ENCODE data around the gene ITCH.
"Not testable (repeated sequence)": the region's sequence is repeated elsewhere in the genome, so short reads cannot be mapped to it uniquely, and the experiment has no call there.

ITCH gene

DNA sequence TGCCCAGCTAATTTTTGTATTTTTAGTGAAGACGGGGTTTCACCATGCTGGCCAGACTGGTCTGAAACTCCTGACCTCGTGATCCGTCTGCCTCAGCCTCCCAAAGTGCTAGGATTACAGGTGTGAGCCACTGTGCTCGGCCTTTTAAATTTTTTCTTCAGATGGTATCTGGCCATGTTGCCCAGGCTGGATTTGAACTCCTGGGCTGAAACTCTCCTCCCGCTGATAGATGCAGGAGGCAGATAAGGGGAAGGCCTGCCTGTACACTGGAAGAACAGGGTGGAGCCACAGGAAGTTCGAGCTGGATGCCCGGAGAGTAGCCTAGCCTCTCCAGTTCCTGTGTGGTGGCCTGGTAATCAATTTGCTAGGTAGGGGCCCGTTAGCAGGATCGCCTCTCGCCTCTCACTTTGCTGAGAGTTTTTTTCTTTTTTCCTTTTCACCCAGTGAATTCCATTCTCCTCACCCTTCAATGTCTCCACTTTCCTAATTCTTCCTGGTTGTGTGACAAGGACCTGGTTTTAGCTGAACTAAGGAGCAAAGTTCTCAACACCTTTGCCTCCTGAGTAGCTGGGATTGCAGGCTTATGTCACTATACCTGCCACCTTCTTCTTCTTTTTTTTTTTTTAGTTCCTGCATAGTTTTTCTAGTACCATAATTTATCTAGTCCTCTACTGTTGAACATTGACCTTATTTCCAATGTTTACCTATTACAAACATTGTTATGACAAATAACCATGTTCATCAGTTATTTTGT, 19.4 kb upstream of the ITCH start:
- no peak for DNase-seq (ENCODE audit: low read depth in 3 of 3)

DNA sequence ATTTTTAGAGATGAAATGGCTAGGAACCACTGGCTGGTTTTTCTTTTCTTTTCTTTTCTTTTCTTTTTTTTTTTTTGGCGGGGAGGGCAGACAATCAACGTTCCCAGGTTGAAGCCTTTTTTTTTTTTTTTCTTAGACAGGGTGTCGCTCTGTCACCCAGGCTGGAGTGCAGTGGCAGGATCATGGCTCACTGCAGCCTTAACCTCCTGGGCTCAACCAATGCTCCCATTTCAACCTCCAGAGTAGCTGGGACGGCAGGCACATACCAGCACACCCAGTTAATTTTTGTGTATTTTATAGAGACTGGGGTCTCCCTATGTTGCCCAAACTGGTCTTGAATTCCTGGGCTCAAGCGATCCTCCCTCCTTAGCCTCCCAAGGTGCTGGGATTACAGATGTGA, 18.8 kb upstream of the ITCH start:
- no peak for DNase-seq (ENCODE audit: low read depth in 3 of 3)

DNA sequence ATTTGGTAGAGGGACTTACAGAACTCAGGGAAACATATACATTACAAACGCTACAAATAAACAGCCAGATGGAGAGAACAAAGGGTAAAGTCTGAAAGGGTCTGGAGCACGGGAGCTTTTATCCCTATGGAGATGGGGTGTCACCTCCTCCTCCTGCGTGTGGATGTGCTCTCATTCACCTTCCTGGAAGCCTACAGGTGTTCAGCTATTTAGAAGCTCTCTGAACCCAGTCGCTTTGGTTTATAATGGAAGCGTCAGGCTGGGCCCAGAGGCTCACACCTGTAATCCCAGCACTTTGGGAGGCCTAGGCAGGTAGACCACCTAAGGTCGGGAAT, 17.7 kb upstream of the ITCH start:
- no peak for DNase-seq (ENCODE audit: low read depth in 3 of 3)

DNA sequence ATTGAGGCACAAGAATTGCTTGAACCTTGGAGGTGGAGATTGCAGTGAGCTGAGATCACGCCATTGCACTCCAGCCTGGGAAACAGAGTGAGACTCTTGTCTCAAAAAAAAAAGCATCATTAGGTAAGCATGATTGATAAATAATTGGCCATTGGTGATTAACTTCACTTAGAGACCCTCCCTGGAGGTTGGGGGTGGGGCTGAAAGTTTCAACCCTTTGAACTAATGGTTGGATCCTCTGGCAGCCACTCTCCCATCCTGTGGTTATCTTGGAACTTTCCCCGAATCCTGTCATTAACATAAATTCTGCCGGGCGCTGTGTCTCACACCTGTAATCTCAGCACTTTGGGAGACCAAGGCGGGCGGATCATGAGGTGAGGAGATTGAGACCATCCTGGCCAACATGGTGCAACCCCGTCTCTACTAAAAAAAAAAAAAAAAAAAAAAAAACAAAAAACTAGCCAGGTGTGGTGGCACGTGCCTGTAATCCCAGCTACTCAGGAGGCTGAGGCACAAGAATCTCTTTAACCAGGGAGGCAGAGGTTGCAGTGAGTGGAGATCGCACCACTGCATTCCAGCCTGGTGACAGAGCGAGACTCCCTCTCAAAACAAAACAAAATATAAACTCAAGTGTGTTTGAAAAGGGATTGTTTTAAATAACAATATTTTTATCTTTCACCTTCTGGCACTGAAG, 17.1 kb upstream of the ITCH start:
- DNase-seq (ENCODE audit: low read depth in 3 of 3), result not testable (repeated sequence)

DNA sequence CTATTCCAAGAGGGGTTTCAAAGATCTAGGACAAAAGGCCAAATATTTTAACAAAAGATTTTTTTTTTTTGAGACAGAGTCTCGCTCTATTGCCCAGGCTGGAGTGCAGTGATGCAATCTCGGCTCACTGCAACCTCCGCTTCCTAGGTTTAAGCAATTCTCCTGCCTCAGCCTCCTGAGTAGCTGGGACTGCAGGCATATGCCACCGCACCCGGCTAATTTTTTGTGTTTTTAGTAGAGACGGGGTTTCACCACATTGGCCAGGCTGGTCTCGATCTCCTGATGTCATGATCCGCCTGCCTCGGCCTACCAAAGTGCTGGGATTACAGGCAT, 16.6 kb upstream of the ITCH start:
- DNase-seq (ENCODE audit: low read depth in 3 of 3), result not testable (repeated sequence)

DNA sequence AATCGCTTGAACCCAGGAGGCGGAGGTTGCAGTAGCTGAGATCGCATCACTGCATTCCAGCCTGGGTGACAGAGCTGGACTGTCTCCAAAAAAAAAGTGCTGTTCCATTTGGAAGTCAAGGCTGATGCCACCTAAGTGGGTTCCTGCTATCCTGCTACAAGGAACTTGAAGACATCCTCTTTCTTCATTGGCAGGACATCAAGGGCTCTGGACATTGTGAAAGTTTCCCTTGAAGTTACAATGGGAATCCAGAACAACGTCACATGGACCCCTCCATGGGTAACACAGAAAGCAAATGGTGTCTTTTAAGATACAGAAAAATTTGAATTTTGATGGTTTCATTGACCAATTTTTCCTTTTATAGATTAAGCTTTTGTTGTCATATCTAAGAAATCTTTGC, 15.5 kb upstream of the ITCH start:
- DNase-seq (ENCODE audit: low read depth in 3 of 3), result no peak

DNA sequence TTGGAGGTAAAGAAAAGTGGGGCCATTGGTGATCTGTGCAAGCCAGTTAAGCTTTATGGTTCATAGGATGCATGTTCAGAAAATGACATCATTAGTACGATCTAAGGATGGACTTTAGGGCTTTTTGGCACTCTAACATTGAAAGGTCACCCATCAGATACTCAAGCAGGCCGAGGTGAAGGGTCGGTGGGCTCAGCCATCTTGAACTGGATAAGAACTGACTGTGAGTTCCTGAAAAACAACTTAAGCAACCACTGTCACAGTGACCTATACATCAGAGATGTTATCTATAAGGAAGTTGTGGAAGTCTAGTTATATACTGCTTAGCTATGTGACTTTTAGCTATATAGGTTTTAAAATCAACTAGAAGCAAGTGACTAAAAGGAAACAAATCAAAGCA, 13.0 kb upstream of the ITCH start:
- no peak for DNase-seq (ENCODE audit: low read depth in 3 of 3)

DNA sequence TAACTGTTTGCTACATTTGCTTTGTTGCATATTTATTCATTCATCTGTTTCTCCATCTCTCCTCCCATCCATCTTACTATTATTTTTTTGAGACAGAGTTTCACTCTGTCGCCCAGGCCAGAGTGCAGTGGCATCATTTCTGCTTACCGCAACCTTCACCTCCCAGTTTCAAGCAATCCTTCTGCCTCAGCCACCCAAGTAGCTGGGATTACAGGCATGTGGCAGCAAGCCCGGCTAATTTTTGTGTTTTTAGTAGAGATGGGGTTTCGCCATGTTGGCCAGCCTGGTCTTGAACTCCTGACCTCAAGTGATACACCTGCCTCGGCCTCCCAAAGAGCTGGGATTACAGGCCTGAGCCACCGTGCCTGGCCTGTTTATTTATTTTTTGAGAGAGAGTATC, 9.6 kb upstream of the ITCH start:
- DNase-seq (ENCODE audit: low read depth in 3 of 3), result not testable (repeated sequence)

DNA sequence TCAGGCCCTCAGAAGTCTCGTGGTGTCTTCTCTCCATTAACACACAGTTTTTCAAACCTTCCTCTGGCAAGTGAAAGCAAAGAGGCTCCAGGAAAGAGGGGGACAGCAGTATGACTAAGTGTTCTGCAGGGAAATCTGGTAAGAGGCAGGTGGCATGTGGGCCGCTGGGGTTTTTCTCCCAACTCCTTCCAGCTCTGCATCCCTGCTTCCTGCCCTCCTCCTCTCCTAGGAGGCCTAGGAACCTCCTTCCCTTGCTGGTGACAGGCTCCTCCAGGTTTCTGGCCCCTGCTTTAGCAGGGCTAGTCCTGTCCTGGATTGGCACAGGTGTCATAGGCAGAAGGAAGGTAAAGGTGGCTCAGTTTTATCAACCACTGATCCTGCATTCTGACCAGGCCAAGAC, 7.6 kb upstream of the ITCH start:
- no peak for DNase-seq (ENCODE audit: low read depth in 3 of 3)

DNA sequence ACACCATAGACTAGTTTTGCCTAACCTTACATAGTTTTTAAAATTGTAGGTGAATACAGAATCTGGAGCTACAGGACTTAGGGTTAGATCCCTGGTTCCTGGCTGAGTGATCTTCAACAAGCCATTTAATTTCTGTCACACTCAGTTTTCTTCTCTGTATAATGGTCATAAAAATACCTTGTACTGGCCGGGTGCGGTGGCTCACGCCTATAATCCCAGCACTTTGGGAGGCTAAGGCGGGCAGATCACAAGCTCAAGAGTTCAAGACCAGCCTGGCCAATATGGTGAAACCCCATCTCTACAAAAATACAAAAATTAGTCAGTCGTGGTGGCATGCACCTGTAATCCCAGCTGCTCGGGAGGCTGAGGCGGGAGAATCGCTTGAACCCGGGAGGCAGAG, 3.3 kb upstream of the ITCH start:
- DNase-seq (ENCODE audit: low read depth in 3 of 3), result not testable (repeated sequence)

DNA sequence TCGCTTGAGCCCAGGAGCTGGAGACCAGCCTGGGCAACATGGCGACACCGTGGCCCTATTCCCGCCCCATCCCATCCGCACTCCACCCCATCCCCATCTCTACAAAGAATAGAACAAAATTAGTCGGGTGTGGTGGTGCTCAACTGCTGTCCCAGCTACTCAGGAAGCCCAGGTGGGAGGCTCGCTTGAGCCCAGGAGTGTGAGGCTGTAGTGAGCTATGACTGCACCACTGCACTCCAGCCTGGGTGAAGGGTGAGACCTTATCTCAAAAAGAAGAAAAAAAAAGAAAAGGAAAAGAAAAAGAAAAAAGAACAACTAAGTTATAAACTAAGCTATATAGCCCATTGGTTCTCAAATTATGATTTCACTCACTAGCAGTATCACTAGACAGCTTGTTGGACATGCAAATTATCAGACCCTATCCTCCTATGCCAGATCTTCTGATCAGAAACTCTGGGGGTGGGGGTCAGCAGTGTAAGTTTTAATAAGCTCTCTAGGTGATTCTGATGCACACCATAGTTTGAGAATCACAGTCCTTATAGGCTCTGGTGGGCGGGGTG, 491 bp upstream of the ITCH start:
- DNase-seq (ENCODE audit: low read depth in 3 of 3), result no peak

DNA sequence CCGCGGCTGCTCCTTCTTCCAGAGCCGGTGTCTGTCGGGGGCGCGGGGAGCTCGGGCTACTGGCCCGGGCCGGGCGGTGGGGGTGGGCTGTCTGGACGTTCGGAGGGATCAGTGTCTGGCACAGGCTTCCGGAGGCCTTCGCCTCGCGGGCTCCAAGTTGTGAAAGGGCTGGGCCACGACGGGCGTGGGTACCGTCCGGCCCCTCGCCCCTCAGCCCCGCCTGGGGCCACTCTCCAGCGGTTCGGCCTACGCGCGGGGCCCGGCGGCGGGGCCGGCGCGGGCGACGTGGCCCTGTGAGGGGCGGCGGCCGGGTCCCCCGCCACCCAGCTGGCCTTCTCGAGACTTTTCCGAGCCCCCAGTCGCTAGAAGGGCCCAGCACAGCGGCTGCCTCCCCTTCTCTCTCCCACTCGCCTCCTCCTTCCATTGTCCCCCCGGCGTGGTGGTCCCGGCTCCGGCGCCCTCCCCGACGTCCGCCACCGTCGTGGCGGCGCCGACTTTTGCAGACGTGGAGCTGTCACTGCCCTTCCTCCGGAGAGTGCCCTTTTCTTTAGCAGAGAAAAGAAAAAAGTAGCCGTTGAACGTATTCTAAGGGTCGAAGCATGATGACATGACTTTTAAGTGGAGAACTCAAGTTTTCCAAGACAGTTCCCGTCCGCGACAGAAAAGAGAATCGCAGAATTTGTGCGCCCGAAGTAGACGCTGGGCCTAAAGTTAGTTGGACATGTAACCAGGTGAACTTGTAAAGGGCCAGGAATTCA, 571 bp downstream of the ITCH start:
- DNase-seq (ENCODE audit: low read depth in 3 of 3), result no peak

DNA sequence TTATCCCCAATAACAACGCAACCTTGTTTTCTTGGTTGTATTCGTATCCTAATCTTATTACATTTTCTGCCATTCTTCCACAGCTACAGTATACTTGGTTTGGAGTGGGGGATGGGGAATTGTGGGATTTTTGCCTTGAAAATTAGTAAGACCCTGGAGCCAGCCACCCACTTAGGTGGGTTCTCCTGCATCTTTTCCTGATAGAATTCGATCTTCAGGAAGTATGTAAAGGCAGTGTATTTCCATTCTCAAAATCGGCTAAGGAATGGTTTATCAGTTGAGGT, 1.1 kb downstream of the ITCH start:
- DNase-seq (ENCODE audit: low read depth in 3 of 3), result no peak

DNA sequence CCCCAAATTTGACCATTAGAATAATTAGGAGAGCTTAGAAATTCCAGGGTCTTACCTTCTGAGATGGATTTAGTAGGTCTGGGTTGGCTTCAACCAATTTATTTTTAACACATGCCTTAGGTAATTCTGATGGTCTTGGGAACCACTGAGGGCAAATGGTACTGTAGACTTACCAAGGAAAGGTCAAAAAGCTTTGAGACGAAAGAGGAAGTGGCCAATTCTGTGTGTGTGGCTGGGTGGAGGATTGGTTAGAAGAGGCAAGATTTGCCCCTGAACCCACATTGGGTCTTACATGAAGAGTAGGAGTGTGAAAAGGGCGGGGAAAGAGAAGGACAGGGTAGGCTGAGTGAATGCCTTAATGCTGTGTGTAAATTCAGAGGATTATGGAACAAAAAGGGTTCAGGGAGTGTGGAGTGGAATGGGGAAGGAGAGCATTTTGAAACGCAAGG, 2.7 kb downstream of the ITCH start:
- DNase-seq (ENCODE audit: low read depth in 3 of 3), result no peak

DNA sequence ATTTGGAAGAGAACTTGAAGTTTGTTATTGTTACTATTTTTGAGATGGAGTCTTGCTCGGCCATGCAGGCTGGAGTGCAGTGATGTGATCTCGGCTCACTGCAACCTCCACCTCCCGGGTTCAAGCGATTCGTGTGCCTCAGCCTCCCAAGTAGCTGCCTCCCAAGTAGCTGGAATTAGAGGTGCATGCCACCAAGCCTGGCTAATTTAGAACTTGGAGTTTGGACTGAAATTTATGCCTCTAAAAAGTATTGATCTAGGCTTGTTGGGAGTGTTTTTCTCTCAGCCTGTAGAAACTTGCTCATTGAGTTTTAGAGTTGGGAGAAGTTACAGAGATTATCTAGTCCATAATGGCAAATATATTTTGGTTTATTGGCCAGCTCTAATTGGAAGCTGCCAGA, 4.1 kb downstream of the ITCH start:
- DNase-seq (ENCODE audit: low read depth in 3 of 3), result no peak

DNA sequence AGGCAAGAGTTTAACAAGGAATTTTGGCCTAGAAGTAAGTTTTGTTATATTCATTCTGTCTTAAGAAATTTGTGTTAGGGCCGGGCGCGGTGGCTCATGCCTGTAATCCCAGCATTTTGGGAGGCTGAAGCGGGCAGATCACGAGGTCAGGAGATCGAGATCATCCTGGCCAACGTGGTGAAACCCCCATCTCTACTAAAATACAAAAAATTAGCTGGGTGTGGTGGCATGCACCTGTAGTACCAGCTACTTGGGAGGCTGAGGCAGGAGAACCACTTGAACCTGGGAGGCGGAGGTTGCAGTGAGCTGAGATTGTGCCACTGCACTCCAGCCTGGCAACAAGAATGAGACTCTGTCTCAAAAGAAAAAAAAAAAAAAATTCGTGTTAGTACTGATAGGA, 4.8 kb downstream of the ITCH start:
- not testable (repeated sequence) for DNase-seq (ENCODE audit: low read depth in 3 of 3)

DNA sequence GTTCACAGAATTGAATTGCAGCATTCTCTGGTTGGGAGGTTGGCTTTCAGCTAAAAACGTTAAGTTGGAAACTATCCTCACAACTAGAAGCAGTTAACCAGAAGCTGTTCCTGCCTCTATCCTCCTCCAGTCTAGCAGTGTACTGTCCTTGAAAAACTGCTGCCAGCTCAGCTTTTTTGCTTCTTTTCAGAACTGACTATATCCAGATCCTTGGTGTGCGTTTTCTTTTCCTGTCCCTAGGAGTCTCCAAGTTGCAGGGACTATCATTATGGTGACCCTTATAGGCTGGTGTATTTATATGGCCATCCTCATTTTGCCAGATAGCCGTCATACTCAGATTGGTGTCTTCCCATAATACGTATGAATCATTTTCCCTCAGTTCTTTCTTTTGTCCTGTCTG, 5.5 kb downstream of the ITCH start:
- no peak for DNase-seq (ENCODE audit: low read depth in 3 of 3)

DNA sequence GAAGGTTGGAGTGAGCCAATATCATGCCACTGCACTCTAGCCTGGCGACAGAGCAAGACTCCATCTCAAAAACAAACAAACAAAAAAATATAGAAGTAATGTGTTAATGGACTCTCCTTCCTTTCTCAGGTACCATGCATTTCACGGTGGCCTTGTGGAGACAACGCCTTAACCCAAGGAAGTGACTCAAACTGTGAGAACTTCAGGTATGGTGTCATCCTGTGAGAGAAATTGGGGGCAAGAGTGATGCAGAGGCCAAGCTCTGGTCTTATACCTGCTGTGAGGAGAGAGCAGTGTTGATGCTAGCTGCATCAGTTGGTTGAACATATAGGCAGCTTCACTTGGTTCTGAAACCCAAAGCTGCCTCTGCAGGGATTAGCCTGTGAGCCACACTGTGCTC, 6.2 kb downstream of the ITCH start:
- no peak for DNase-seq (ENCODE audit: low read depth in 3 of 3)

DNA sequence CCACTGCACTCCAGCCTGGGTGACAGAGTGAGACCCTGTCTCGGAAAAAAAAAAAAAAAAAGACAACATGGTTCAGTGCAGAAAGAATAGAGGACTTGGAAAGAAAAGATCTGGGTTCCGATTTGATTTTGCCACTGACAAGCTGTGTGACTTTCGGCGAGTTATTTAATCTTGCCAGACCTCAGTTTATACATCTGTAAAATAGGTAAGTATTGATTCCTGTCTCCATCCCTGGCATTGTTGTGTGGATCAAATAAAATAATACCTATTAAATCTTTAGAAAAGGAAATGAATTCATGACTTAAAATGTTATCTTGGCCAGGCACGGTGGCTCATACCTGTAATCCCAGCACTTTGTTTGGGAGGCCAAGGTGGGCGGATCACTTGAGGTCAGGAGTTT, 7.0 kb downstream of the ITCH start:
- no peak for DNase-seq (ENCODE audit: low read depth in 3 of 3)

DNA sequence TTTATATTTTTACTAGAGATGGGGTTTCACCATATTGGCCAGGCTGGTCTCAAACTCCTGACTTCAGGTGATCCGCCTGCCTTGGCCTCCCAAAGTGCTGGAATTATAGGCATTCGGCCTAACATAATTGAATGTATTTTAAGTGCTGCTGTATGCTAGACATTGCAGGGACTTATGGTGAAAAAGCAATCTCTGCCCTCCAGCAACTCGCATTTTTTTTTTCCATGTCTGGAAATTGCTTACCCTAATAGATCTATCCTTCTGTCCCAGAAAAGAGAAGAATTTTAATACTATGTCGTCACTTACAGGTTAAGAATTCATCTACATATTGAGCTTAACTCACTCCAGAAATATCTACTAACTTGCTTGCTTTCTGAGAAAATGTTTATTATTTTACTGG, 10.4 kb downstream of the ITCH start:
- no peak for DNase-seq (ENCODE audit: low read depth in 3 of 3)

DNA sequence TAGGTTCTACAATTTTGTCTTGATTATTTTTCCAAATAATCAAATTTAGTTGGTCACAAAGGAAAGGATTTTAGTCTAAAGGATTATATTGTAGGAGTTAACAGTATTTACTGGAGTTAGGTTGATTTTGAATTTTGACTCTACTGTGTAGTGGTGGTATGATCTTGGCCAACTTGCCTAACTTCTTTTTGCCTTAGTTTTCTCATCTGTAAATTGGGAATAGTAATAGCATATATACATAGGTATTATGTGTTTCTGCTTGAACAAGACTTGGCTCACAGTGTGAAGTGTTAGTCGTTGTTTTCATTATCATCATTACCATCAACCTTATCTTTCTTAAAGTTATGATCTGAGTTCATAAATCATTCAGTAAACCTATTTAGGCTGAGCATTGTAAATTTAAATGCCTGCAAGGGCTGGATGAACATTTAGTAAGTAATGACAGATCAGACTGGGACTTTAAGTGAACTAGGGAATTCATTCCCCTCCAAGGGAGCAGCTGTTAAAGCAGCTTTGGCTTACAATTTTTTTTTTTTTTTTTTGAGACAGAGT, 11.2 kb downstream of the ITCH start:
- DNase-seq (ENCODE audit: low read depth in 3 of 3), result no peak

DNA sequence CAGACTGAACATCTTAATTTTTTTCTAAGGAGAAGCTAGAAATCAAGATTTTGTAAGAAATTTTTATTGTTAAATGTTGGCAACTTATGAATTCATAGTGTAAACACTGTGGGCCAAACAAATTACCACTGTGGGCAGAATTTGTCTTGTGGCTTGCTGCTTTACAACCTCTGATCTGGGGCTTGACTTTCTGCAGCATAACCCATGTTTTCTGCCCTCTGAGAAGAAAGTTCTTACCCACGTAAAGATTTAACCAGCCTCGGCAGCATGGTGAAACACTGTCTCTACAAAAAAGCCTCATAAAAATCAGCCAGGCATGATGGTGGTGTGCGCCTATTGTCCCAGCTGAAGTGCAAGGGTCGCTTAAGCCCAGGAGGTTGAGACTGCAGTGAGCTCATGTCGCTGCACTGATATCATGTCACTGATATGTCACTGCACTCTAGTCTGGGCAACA, 12.9 kb downstream of the ITCH start:
- DNase-seq (ENCODE audit: low read depth in 3 of 3), result no peak

Data from stimulated activated CD4-positive, alpha-beta T cell treated with anti-CD3 and anti-CD28 coated beads, TNF-alpha, amount 100 ng/mL, for 4 hours (primary cell).